GM19452 (cell line): ENCODE results near the gene OSBPL2.

ENCODE experiments used
- ATAC-seq: cut with Tn5 transposase; IDR thresholded peaks from one replicate; pipeline ENCODE4 v1.9.1; 2021; ENCODE audit not compliant: unreplicated experiment

OSBPL2 gene

DNA sequence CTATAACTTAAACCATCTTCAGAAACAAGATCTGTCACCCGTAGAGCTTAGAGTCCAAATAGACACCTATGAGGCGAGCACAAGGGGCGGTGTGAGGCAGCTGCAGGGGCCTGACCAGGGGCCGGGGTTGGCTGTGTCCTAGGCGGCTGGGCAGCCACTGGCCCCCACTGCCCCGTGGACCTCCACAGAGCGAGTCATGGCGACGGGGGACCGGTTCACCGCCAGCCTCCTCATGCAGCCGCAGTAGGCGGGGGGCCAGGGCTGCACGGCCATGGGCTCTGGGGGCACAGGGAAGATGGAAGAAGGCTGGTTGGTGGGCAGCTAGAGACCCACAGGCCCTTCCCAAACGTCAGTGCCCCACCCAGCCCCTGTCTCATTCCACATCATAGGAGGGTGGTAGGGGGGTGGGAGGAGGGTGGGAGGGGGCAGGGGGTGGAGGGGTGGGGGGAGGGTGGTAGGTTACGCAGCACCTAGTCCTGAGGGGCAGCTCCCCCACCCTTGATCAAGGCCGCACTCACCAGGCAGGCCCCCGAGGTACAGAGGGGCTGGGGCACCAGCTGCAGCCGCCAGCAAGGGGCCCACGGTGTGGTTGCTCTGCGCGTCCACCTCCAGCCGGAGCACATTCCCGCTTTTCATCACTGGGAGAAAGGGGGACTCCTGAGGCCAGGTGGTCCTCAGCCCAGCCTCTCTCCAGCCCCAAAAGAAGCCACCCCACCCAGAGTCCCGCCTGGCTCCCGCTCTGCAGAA, 71.0 kb downstream of the OSBPL2 start:
- ATAC-seq: no peak

DNA sequence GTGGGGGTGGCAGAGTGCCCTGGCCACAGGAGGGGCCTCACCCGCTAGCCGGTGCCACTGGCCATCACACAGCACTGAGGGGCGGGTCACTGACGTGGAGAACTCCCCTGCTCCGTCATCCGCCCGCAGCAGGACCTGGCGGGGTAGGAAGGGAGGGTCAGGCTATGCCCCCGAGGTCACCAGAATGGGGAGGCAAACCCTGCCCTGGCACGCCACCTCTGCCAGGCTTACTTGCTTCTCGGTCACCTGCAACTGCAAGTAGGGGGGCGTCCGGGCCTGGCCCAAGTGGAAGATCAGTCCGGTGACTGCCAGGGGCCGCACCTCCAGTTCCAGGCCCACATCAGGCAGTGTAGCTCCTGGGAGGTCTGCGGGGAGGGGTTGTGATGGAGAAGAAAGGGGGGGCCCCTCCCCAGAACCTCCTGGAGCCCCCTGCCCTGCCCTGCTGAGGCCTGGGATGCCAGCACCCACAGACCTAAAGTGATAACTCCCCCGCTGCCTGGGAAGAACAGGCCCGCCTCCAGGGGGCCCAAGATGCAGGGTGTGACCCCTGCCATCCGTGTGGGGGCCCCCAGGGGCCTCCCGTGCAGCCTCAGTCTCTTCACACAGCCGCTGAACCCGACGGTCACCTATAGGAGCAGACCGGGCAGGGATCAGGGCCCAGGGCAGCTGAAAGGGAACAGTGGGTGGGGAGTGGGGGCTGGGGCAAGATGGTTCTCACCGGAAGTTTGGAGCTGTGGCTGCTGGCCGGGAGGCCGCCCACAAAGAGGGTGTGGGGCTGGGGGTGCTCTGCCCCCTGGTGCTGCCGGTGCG, 71.8 kb downstream of the OSBPL2 start:
- no peak for ATAC-seq

GRCh38 chr20:62310757-62311121, 72.4 kb downstream of the OSBPL2 start:
- ATAC-seq: no peak

- ATAC-seq: no peak
Measured at GRCh38 chr20:62311150-62311549, 72.8 kb downstream of the OSBPL2 start.

DNA sequence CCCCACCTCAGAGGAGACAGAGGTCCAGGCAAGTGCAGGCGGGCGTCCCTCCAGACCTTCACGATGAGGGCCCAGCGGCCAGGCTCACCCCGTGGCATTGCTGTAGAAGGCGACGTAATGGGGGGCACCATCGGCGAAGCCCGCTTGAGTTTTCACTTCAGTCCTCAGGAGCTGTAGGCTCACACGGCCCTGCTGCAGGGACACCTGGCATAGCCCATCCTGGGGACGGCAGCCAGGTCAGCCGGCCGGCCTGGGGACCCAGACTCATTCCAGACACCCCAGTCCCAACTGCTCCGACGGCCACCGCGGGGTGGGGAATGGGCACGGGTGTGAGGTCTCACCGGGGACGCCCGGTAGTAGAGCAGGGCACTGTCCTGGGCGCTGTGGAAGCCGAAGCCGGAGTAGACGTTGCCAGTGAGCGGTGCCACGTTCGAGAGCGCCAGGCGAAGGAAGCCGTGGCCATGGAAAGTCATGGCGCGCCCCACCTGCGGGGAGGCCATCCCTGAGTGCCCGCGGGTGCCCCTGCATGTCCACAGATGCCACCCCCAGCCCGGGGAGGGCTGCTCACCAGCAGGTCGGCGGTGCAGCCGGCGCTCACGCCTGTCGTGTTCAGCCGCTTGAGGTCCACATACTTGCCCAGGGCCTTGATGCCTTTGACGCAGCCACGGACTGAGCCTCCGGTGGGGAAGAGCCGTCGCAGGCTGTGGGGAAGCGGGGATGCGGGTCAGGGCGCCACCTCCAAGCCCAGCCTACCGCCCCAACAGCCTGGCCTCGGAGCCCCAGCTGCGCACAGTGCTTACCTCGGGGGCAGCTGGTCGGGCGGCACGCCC, 73.7 kb downstream of the OSBPL2 start:
- ATAC-seq: no peak

DNA sequence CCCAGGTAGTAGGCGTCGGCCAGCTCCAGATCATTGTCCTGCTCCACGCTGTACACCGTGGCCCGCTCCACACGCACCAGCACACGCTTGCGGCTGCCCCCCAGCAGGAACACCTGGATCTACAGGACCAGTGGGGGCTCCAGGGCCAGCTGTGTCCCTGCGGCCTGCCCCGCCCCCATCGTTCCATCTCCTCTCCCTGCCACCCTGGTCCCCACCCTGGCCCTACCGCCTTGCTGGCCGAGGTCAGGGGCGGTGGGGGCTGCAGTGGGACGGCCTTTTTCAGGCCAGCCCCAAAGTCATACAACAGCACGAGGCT, 74.3 kb downstream of the OSBPL2 start:
- no peak for ATAC-seq

GRCh38 chr20:62313021-62313420, 74.7 kb downstream of the OSBPL2 start:
- no peak for ATAC-seq

GRCh38 chr20:62313460-62314338, 75.4 kb downstream of the OSBPL2 start:
- ATAC-seq: no peak

DNA sequence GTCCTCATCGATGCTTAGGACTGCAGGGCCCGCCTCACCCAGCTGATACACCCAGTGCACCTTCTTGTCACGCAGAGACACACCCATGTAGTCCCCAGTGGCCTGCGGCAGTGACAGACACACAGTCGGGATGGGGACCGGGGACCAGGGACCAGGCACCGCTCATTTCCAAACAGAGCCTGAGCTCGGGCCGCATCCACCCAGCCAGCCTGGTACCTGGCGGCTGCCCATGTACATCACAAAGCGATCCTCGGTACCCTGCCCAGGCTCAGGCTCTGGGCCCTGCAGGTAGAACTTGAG, 76.0 kb downstream of the OSBPL2 start:
- no peak for ATAC-seq

GRCh38 chr20:62314711-62315302, 76.5 kb downstream of the OSBPL2 start:
- no peak for ATAC-seq

DNA sequence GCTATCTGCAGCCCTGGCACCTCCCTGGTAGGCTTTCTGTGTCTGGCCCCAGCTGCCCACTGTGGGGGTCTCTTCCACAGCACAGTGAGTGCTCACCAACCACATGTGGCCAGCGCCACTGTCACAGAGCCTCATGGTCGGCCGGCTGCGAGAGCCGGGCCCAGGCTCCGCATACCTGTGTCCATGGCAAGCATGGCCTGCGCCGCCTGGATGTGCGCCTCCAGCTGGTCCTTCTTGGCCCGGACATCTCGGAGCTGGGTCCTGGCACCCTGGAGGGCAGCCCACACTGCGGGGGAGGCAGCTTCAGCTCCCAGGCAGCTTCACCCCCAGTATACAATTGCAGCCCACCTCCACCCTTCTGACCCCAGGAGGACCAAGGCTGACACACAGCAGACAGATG, 77.5 kb downstream of the OSBPL2 start:
- ATAC-seq: no peak

- ATAC-seq: no peak
Measured at GRCh38 chr20:62316331-62317166, 78.2 kb downstream of the OSBPL2 start.

- ATAC-seq: no peak
Measured at GRCh38 chr20:62317167-62317655, 78.9 kb downstream of the OSBPL2 start.

- no peak for ATAC-seq
Measured at GRCh38 chr20:62318400-62319345, 80.4 kb downstream of the OSBPL2 start.

- no peak for ATAC-seq
Measured at GRCh38 chr20:62319346-62319909, 81.1 kb downstream of the OSBPL2 start.

- no peak for ATAC-seq
Measured at GRCh38 chr20:62320581-62321354, 82.4 kb downstream of the OSBPL2 start.

DNA sequence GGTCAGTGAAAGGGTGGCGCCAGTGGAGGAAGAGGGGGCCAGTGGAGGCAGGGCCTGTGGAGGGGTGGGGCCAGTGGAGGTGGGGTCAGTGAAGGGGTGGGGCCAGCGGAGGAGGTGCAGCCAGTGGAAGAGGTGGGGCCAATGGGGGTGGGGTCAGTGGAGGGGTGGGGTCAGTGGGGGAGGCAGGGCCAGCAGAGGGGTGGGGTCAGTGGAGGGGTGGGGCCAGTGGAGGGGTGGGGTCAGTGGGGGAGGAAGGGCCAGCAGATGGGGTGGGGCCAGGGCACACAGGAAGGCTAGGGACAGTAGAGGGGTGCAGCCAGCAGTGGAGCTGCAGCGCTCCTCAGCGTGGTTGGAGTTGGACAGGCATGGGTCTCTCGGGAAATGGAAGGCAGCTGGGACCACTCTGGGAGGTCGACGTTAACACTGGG, 83.2 kb downstream of the OSBPL2 start:
- no peak for ATAC-seq
